Epithelial cell of esophagus (primary cell): ENCODE data around the gene ARRB1.

ENCODE experiments used
- DNase-seq: peaks from one replicate; pipeline ENCODE4 v3.0.0; 2010; ENCODE audit warnings: low read depth
- H3K4me3 ChIP-seq: 2 replicates; pipeline ENCODE4 v1.5.1; 2011; ENCODE audit warnings: mild to moderate bottlenecking, low read length, control low read depth
- TF ChIP-seq, protein P1 (sequence below): IDR thresholded peaks from 2 replicates; pipeline ENCODE4 v1.5.1; 2011; ENCODE audit warnings: low read depth, mild to moderate bottlenecking, low read length, control low read depth, inconsistent platforms; ENCODE audit not compliant: insufficient read depth; ENCODE audit errors: missing control alignments

The ARRB1 gene

GRCh38 chr11:75303544-75304224 is 47.8 kb downstream of the ARRB1 start:
- H3K4me3 ChIP-seq: no peak overlapping the region
- TF ChIP-seq, protein P1, sequence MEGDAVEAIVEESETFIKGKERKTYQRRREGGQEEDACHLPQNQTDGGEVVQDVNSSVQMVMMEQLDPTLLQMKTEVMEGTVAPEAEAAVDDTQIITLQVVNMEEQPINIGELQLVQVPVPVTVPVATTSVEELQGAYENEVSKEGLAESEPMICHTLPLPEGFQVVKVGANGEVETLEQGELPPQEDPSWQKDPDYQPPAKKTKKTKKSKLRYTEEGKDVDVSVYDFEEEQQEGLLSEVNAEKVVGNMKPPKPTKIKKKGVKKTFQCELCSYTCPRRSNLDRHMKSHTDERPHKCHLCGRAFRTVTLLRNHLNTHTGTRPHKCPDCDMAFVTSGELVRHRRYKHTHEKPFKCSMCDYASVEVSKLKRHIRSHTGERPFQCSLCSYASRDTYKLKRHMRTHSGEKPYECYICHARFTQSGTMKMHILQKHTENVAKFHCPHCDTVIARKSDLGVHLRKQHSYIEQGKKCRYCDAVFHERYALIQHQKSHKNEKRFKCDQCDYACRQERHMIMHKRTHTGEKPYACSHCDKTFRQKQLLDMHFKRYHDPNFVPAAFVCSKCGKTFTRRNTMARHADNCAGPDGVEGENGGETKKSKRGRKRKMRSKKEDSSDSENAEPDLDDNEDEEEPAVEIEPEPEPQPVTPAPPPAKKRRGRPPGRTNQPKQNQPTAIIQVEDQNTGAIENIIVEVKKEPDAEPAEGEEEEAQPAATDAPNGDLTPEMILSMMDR: no peak
- no peak for DNase-seq

DNA sequence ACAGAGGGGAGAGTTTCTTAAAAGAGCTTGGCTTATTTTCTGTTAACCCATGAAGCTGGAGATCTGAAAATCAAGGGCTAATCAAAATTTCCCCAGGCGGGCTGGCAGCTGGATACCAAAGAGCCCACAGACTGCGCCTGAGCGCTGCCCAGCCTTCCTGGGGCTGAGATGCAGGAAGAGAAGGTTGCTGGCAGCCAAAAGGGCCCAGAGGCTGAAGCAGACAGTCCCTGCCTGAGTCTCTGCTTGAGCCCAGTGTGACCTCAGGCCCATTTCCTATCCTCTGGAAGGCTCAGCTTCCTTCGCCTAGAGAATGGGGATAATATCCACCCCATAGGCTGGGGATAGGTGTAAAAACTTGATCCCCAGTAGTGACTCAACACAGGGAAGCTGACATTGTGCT is 49.1 kb downstream of the ARRB1 start:
- DNase-seq: no peak

GRCh38 chr11:75301601-75302345 is 49.7 kb downstream of the ARRB1 start:
- TF ChIP-seq, protein P1: no peak
- DNase-seq: no peak
- H3K4me3 ChIP-seq: no peak overlapping the region

More for the DNA sequence above, 49.1 kb downstream of the ARRB1 start:
- TF ChIP-seq, protein P1: no peak
- no peak overlapping the region for H3K4me3 ChIP-seq

DNA sequence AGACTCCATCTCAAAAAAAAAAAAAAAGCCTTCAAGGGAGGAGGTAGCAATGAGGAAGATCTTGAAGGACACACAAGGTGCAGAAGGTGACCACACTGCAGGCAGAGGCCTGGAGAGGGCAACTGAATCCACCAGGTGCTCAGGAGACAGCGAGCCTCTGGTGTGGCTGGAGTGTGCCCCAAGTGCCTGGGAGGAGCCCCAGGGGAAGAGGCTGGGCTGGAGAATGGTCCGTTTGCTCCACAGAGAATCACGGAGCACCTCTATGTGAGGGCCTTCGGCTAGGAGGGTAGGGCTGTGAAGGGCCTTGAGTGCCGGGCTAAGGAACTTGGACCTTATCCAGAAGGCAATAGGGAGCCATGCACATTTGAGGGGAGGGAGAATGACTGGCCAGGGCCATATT is 50.3 kb downstream of the ARRB1 start:
- H3K4me3 ChIP-seq: no peak overlapping the region
- DNase-seq: no peak
- TF ChIP-seq, protein P1: no peak

DNA sequence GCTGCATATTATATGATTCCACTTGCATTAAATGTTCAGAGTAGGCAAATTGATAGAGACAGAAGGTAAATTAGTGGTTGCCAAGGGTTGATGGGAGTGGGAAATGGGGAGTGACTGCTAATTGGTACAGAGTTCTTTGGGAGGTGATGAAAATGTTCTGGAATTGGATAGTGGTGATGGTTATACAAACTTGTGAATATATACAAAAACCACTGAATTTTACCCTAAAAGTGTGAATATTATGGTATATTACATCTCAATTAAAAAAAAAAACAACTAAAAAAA is 52.5 kb downstream of the ARRB1 start:
- no peak overlapping the region for H3K4me3 ChIP-seq
- DNase-seq: no peak
- TF ChIP-seq, protein P1: no peak

DNA sequence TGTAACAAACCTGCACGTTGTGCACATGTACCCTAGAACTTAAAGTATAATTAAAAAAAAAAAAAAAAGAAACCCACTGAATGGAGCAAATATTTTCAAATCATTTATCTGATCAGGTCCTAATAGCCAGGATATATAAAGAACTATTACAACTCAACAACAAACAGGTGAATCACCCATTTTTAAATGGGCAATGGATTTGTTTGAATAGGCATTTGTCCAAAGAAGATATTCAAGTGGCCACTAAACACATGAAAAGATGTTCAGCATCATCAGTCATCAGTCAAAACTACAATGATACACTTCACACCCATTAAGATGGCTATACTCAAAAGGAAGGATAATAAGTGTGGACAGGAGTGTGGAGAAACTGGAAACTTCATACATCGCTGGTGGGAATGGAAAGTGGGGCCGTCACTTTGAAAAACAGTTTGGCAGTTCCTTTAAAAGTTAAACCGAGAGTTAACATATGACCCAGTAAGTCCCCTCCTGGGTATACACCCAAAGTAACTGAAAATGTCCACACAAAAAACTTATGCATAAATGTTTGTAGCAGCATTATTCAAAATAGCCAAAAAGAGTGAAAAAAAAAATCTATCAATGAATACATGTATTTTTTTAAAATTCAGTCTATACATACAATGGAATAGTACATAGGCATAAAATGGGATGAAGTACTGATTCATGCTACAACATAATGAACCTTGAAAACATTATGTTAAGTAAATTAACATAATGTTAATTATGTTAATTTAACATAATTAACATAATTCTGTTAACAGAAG is 53.1 kb downstream of the ARRB1 start:
- no peak for DNase-seq
- TF ChIP-seq, protein P1: no peak
- H3K4me3 ChIP-seq: no peak overlapping the region

- H3K4me3 ChIP-seq: no peak overlapping the region
- no peak for DNase-seq
- TF ChIP-seq, protein P1: no peak
These were observed 57.6 kb downstream of the ARRB1 start for GRCh38 chr11:75293903-75294302.
